Measurements from ENCODE around the gene PCSK5.

DNA sequence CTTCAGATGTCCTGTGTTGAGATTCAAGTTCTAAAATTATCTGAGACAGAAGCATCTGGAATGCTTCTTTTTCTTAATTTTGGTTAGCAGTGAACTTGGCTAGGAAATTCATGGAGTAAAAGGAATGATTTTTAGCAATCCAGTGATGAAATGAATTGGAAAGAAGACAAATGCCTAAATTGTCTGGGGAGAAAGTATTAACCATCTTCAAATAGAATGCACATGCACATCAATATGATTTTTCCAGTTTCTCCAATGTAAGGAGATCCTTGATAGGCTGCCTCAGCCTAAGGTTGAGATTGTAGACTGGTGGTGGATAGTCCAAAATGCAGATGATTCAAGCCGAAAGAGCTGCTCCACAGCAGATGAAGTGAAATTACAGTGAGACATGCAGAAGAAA lies 106.7 kb downstream of the PCSK5 start:
- TF ChIP-seq, protein P1, sequence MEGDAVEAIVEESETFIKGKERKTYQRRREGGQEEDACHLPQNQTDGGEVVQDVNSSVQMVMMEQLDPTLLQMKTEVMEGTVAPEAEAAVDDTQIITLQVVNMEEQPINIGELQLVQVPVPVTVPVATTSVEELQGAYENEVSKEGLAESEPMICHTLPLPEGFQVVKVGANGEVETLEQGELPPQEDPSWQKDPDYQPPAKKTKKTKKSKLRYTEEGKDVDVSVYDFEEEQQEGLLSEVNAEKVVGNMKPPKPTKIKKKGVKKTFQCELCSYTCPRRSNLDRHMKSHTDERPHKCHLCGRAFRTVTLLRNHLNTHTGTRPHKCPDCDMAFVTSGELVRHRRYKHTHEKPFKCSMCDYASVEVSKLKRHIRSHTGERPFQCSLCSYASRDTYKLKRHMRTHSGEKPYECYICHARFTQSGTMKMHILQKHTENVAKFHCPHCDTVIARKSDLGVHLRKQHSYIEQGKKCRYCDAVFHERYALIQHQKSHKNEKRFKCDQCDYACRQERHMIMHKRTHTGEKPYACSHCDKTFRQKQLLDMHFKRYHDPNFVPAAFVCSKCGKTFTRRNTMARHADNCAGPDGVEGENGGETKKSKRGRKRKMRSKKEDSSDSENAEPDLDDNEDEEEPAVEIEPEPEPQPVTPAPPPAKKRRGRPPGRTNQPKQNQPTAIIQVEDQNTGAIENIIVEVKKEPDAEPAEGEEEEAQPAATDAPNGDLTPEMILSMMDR (IDR thresholded peaks at IDR 0.05; ENCODE audit: insufficient read depth, low read length, poor library complexity, severe bottlenecking): no peak
- no peak for TF ChIP-seq EZH2phosphoT487 (conservative IDR thresholded peaks at IDR 0.05; ENCODE audit: low read length)
